Ishikawa (cell line): Measurements from ENCODE around the gene CNTNAP2.

Source experiments
- CREB1 ChIP-seq: IDR thresholded peaks from 2 replicates; pipeline ENCODE4 v1.6.1; 2012; ENCODE audit warnings: low read depth
- EGR1 ChIP-seq: IDR thresholded peaks from 2 replicates; pipeline ENCODE4 v1.6.1; 2012
- FOXM1 ChIP-seq: IDR thresholded peaks from 2 replicates; pipeline ENCODE4 v1.6.1; 2012; ENCODE audit warnings: low read depth, borderline replicate concordance
- REST ChIP-seq: IDR thresholded peaks from 2 replicates; pipeline ENCODE4 v1.6.1; 2012; ENCODE audit warnings: low read depth, mild to moderate bottlenecking
- TAF1 ChIP-seq: IDR thresholded peaks from 2 replicates; pipeline ENCODE4 v1.6.1; 2012; ENCODE audit warnings: low read depth, mild to moderate bottlenecking
- TCF12 ChIP-seq: IDR thresholded peaks from 2 replicates; pipeline ENCODE4 v1.6.1; 2012; ENCODE audit warnings: low read depth
- TEAD4 ChIP-seq: IDR thresholded peaks from 2 replicates; pipeline ENCODE4 v1.6.1; 2012
- YY1 ChIP-seq: IDR thresholded peaks from 2 replicates; pipeline ENCODE4 v1.6.1; 2012; ENCODE audit warnings: low read depth
- TF ChIP-seq, protein P1 (sequence below): IDR thresholded peaks from 2 replicates; pipeline ENCODE4 v1.6.1; 2012

DNA sequence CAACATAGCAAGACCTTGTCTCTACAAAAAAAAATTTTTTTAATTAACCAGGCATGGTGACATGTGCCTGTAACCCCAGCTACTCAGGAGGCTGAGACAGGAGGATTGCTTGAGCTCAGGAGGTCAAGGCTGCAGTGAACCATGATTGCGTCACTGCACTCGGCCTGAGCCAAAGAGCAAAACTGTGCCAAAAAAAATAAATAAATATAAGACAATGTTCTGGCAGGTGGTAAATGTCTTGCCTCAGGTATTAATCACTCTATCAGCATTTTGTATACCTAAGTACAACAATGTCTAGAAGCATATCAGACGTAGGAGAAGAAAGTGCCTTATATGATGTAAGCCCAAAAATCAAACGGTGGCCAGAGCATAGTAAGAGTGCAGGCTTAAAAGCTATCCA is 2046.2 kb downstream of the CNTNAP2 start:
- TF ChIP-seq FOXM1 (no peak), TAF1 (no peak), YY1 (no peak), EGR1 (no peak), REST (no peak), TCF12 (no peak), TEAD4 (no peak), CREB1 (no peak)
- TF ChIP-seq, protein P1, sequence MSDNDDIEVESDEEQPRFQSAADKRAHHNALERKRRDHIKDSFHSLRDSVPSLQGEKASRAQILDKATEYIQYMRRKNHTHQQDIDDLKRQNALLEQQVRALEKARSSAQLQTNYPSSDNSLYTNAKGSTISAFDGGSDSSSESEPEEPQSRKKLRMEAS: no peak
